Stimulated activated CD4-positive, alpha-beta T cell treated with anti-CD3 and anti-CD28 coated beads, Interleukin-1b, Interleukin-23, amount 100 ng/mL, for 24 hours (primary cell): ENCODE data around the gene RNASE9.
"Not testable (repeated sequence)": the region's sequence is repeated elsewhere in the genome, so short reads cannot be mapped to it uniquely, and the experiment has no call there.

ENCODE experiments used
- DNase-seq, 4 experiments: peaks; one replicate each; pipeline ENCODE4 v3.0.0-alpha.2; 2020; ENCODE audit warnings: low read depth in 4 of 4, low spot score in 1 of 4

Gene RNASE9

GRCh38 chr14:20524027-20524426 lies 36.8 kb downstream of the RNASE9 start:
- DNase-seq, result no peak

GRCh38 chr14:20522332-20522731 lies 38.5 kb downstream of the RNASE9 start:
- DNase-seq, result no peak

- DNase-seq, result no peak
Measured at GRCh38 chr14:20516921-20517320, 43.9 kb downstream of the RNASE9 start.

- DNase-seq, result no peak
Measured at GRCh38 chr14:20515846-20516245, 45.0 kb downstream of the RNASE9 start.

GRCh38 chr14:20512177-20512905 lies 48.5 kb downstream of the RNASE9 start:
- no peak for DNase-seq

- DNase-seq, result no peak
Measured at GRCh38 chr14:20508367-20508766, 52.5 kb downstream of the RNASE9 start.

- not testable (repeated sequence) for DNase-seq
Measured at GRCh38 chr14:20507537-20507936, 53.3 kb downstream of the RNASE9 start.

GRCh38 chr14:20506752-20507151 lies 54.1 kb downstream of the RNASE9 start:
- not testable (repeated sequence) for DNase-seq

GRCh38 chr14:20506276-20506675 lies 54.6 kb downstream of the RNASE9 start:
- not testable (repeated sequence) for DNase-seq
